ENCODE data around the gene IBA57. TPM values are rescaled to one million over a fixed set of nuclear protein-coding genes. Genes with fewer than 3 reads are reported as not detected.

The IBA57 gene
- total and polyA plus RNA-seq, 2 of the 8 experiments (the other 6 are each of a cell fraction or from before 2014, with no cell fraction given): 2.6 to 5.9 TPM

GRCh38 chr1:228190778-228191177 lies 25.2 kb downstream of the IBA57 start (continued):
- TF ChIP-seq SP4 (IDR thresholded peaks at IDR 0.05; ENCODE audit: low read length): no peak

DNA sequence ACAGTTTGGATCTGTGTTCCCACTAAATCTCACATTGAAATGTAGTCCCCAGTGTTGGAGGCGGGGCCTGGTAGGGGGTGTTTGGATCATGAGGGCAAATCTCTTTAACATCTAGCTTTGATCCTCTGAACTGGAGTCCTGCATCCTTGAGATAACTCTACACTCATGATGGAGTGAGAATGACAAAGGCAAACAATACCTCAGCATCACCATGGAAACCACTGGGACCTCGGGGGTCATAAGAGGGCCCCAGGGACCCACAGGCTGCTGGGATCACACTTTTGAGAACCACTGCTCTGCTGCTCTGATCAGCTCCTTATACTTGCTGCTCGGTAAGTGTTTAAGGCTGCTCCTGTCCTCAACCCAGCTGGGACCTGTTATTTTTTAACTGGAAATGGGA lies 28.8 kb downstream of the IBA57 start:
- POLR2A ChIA-PET (ENCODE audit: partially characterized antibody): no interaction called here

More for the DNA sequence above, 28.8 kb downstream of the IBA57 start:
- no peak overlapping the region for H3K23ac ChIP-seq (ENCODE audit: insufficient read length)
- H3K79me2 ChIP-seq (ENCODE audit: control insufficient read depth in 1 of 2, insufficient read depth in 2 of 2, low read length in 2 of 2): no peaks in the 10 kb centered on the region
- TF ChIP-seq SIN3A (conservative IDR thresholded peaks at IDR 0.05 in 1 of 2, IDR thresholded peaks at IDR 0.05 in 1 of 2; ENCODE audit: low read depth in 1 of 2, low read length in 2 of 2) (no peak), POLR2A (IDR thresholded peaks at IDR 0.05; ENCODE audit: control extremely low read depth in 1 of 2, low read depth in 2 of 2, low read length in 2 of 2) (no peak), CBX5 (IDR thresholded peaks at IDR 0.05; ENCODE audit: low read depth, low read length) (no peak), RXRA (IDR thresholded peaks at IDR 0.05; ENCODE audit: insufficient read depth, low read depth, low read length) (no peak), POLR2AphosphoS5 (IDR thresholded peaks at IDR 0.05; ENCODE audit: low read depth, low read length) (no peak), GABPA (IDR thresholded peaks at IDR 0.05; ENCODE audit: borderline replicate concordance, insufficient read depth, low read length) (no peak)
- no peak overlapping the region for H2BK12ac ChIP-seq (ENCODE audit: low read depth, low read length)
- no peaks in the 10 kb centered on the region for H3K27me3 ChIP-seq (replicated peaks in 1 of 4; ENCODE audit: control insufficient read depth in 3 of 4, extremely low read depth in 1 of 4, insufficient read depth in 3 of 4, low read length in 3 of 4)
- no peak overlapping the region for H3K56ac ChIP-seq (replicated peaks; ENCODE audit: insufficient read length, low read depth, low read length)
- H2BK20ac ChIP-seq (ENCODE audit: low read length): no peak overlapping the region
- no peak overlapping the region for H3K4ac ChIP-seq (replicated peaks; ENCODE audit: insufficient read length, low read depth, low read length)
- CTCF ChIA-PET (ENCODE audit: partially characterized antibody): no interaction called here
- DNase-seq (ENCODE audit: low read depth in 1 of 2, low spot score in 2 of 2): no peak
- peaks cover 15% of the 10 kb centered on the region in 2 experiments for H3K9me3 ChIP-seq (ENCODE audit: insufficient read depth in 2 of 2, low read depth in 1 of 2, low read length in 1 of 2)
- no peaks in the 10 kb centered on the region for H3K36me3 ChIP-seq (ENCODE audit: control insufficient read depth in 2 of 4, insufficient read depth in 4 of 4, low read length in 3 of 4)
- no peak overlapping the region for H2AFZ ChIP-seq (ENCODE audit: low read length)
- H2AK5ac ChIP-seq (ENCODE audit: low read depth, low read length): no peak overlapping the region
- no peaks in the 10 kb centered on the region for H3K23me2 ChIP-seq (ENCODE audit: low read depth, low read length)
- H3K79me1 ChIP-seq (ENCODE audit: low read depth, low read length): no peaks in the 10 kb centered on the region
- WGBS, 2 experiments (ENCODE audit: extremely low coverage in 1 of 2, insufficient coverage in 1 of 2, insufficient read length in 1 of 2, insufficient replicate concordance in 2 of 2, low coverage in 1 of 2, low lambda C conversion rate in 2 of 2, missing lambda C conversion rate in 1 of 2): 93% methylated on average over 3 of the region's 3 CpGs; no CpG with 5 or more reads in 1 of the 2 experiments
- no peak overlapping the region for H4K5ac ChIP-seq (ENCODE audit: insufficient read length, low read depth, low read length)
- no peak overlapping the region for H2BK120ac ChIP-seq (replicated peaks; ENCODE audit: low read depth, low read length)
- H2BK15ac ChIP-seq (ENCODE audit: low read length): no peak overlapping the region
- H3K4me3 ChIP-seq (ENCODE audit: extremely low read depth in 1 of 4, insufficient read depth in 2 of 4, low read depth in 3 of 4, low read length in 4 of 4): no peak overlapping the region
- no peak overlapping the region for H3K18ac ChIP-seq (ENCODE audit: extremely low read depth, low read length)
- H3K9ac ChIP-seq (replicated peaks in 1 of 4; ENCODE audit: extremely low read depth in 1 of 4, low read depth in 3 of 4, low read length in 3 of 4): no peak overlapping the region; a peak in 1 of 7 replicates
- no peak overlapping the region for H3K27ac ChIP-seq (ENCODE audit: low read depth, low read length)
- H4K8ac ChIP-seq (ENCODE audit: extremely low read depth, insufficient read depth, low read length): no peak overlapping the region
- no peaks in the 10 kb centered on the region for H4K20me1 ChIP-seq (replicated peaks in 1 of 2; ENCODE audit: control insufficient read depth in 1 of 2, insufficient read depth in 2 of 2, low read length in 2 of 2)
- FAIRE-seq: no peak
- no peaks in the 10 kb centered on the region for H3K4me1 ChIP-seq (replicated peaks in 1 of 4; ENCODE audit: control insufficient read depth in 3 of 4, insufficient read depth in 4 of 4, low read length in 3 of 4)
- no peak overlapping the region for H3K4me2 ChIP-seq (ENCODE audit: insufficient read depth in 1 of 2, low read depth in 2 of 2, low read length in 2 of 2)
- no peak overlapping the region for H3K14ac ChIP-seq (ENCODE audit: insufficient read length)
- H2BK5ac ChIP-seq (ENCODE audit: low read depth, low read length): no peak overlapping the region
- no peak overlapping the region for H4K91ac ChIP-seq (replicated peaks; ENCODE audit: insufficient read length, low read length)
